Type B pancreatic cell (in vitro differentiated cells): ENCODE measurements around the gene TRIM13. TPM values are rescaled to one million over a fixed set of nuclear protein-coding genes. Genes with fewer than 3 reads are reported as not detected.
A peak's percentile ranks its signal among the peaks of the same experiment; 100 is the strongest.

Experiments used
- DNase-seq: peaks from one replicate; pipeline ENCODE4 v3.0.0; 2021; ENCODE audit warnings: mixed read lengths; ENCODE audit not compliant: unreplicated experiment; ENCODE audit errors: extremely low spot score
- H3K27ac Mint-ChIP-seq: 2 replicates; pipeline ENCODE4 v1.8.0; 2021; ENCODE audit warnings: mild to moderate bottlenecking, mixed read lengths
- H3K27me3 Mint-ChIP-seq: 2 replicates; pipeline ENCODE4 v1.8.0; 2021; ENCODE audit warnings: mixed read lengths
- H3K36me3 Mint-ChIP-seq: 2 replicates; pipeline ENCODE4 v1.8.0; 2021; ENCODE audit warnings: mixed read lengths
- H3K4me1 Mint-ChIP-seq: one replicate; pipeline ENCODE4 v1.8.0; 2021; ENCODE audit warnings: mixed read lengths; ENCODE audit not compliant: unreplicated experiment
- H3K4me3 Mint-ChIP-seq: 2 replicates; pipeline ENCODE4 v1.8.0; 2021; ENCODE audit warnings: mild to moderate bottlenecking, mixed read lengths
- H3K9me3 Mint-ChIP-seq: 2 replicates; pipeline ENCODE4 v1.8.0; 2021; ENCODE audit warnings: mixed read lengths
- total RNA-seq: library from RNA; stranded (reverse); gene quantifications from 2 replicates; pipeline ENCODE4 v1.2.1, GENCODE V29; 2021; ENCODE audit warnings: low replicate concordance
- TF ChIP-seq, protein P1 (sequence below): fragments of 200-600 bp; sonication (generic); conservative IDR thresholded peaks from 2 replicates; pipeline ENCODE4 v1.5.0; 2021; ENCODE audit warnings: antibody characterized with exemption, mild to moderate bottlenecking

TRIM13 gene
- total RNA-seq, 1 donor from 2014 or later, result 42.0 TPM

DNA sequence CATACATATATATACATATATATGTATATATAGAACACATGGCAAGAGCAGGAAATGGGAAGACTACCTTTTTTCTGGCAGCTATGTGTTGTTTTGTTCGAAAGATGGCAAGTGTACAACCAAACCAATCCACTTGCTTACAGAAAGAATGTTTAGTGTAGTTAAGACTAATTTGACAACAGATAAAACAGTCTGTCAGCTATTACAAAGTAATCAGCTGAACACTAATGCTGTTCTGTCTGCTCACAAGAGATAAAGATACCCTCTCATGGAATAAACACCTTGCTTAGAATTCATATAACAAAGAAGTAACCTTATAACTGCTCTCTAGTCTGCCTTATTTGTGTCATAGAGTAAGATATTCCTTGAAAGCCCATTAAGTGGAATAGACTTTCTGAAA is 17.5 kb downstream of the TRIM13 start:
- H3K4me1 Mint-ChIP-seq, result peaks cover 3% of the 10 kb centered on the region
- H3K36me3 Mint-ChIP-seq, result peaks cover 49% of the 10 kb centered on the region
- TF ChIP-seq, protein P1, sequence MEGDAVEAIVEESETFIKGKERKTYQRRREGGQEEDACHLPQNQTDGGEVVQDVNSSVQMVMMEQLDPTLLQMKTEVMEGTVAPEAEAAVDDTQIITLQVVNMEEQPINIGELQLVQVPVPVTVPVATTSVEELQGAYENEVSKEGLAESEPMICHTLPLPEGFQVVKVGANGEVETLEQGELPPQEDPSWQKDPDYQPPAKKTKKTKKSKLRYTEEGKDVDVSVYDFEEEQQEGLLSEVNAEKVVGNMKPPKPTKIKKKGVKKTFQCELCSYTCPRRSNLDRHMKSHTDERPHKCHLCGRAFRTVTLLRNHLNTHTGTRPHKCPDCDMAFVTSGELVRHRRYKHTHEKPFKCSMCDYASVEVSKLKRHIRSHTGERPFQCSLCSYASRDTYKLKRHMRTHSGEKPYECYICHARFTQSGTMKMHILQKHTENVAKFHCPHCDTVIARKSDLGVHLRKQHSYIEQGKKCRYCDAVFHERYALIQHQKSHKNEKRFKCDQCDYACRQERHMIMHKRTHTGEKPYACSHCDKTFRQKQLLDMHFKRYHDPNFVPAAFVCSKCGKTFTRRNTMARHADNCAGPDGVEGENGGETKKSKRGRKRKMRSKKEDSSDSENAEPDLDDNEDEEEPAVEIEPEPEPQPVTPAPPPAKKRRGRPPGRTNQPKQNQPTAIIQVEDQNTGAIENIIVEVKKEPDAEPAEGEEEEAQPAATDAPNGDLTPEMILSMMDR, result no peak
- H3K9me3 Mint-ChIP-seq, result peaks cover 3% of the 10 kb centered on the region
- H3K4me3 Mint-ChIP-seq, result peak overlapping the region; percentile 38
- no peaks in the 10 kb centered on the region for H3K27me3 Mint-ChIP-seq
- no peak for DNase-seq
- H3K27ac Mint-ChIP-seq, result no peak overlapping the region

DNA sequence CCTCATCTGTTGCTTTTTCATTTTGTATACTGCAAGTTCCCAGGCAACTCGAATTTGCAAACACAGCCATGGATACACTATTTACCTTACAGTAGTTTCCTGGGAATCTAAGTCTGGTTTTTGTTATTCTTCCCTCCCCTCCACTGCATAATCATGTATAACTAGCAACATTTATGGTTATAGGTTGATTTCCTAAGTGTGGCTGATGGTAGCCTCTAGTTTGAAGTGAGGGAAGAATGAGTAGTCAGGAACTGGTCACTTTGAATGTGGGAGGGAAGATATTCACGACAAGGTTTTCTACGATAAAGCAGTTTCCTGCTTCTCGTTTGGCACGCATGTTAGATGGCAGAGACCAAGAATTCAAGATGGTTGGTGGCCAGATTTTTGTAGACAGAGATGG is 18.4 kb downstream of the TRIM13 start, which contains the start of gene KCNRG:
TSS of gene KCNRG (plus strand) at position 187 of the 400 bp plus-strand sequence. CDS start at position 237, 50 bp downstream.
- no peak for DNase-seq
- TF ChIP-seq, protein P1, result no peak
- H3K27ac Mint-ChIP-seq, result no peak within 1 kb of the TSS

GRCh38 chr13:50015750-50016149 is 18.9 kb downstream of the TRIM13 start:
- Mint-ChIP-seq H3K36me3 (peaks cover 51% of the 10 kb centered on the region), H3K4me3 (no peak overlapping the region), H3K27ac (no peak overlapping the region), H3K27me3 (no peaks in the 10 kb centered on the region), H3K9me3 (peaks cover 3% of the 10 kb centered on the region), H3K4me1 (peaks cover 3% of the 10 kb centered on the region)
- TF ChIP-seq, protein P1, result no peak
- DNase-seq, result no peak

More for the DNA sequence above, 18.4 kb downstream of the TRIM13 start, which contains the start of gene KCNRG:
- Mint-ChIP-seq H3K27me3 (no peaks in the 10 kb centered on the region), H3K4me1 (peaks cover 3% of the 10 kb centered on the region), H3K4me3 (peak within 1 kb of the TSS; percentile 38), H3K36me3 (peaks cover 50% of the 10 kb centered on the region), H3K9me3 (peaks cover 3% of the 10 kb centered on the region)

DNA sequence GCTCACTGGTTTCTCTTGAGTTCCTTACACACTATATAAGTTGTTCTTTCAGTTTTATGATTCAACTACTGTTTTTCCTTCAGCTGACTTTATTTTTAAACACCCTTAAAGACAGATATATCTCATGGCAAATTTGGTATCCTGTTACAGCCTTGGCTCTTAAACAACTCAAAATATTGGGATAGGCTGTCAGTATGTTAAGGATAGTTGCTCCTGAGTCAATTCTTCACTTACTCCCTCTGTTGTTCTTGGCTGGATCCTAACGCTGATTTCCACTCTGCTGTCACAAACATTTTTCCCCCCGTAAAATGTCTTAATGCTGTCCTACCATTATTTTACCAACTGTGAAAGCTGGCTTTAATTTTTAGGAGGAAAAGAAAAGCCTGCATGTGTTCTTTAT is 19.6 kb downstream of the TRIM13 start:
- H3K27me3 Mint-ChIP-seq, result no peaks in the 10 kb centered on the region
- peaks cover 46% of the 10 kb centered on the region for H3K36me3 Mint-ChIP-seq
- no peak for DNase-seq
- no peak overlapping the region for H3K27ac Mint-ChIP-seq
- H3K4me1 Mint-ChIP-seq, result peaks cover 3% of the 10 kb centered on the region
- TF ChIP-seq, protein P1, result no peak
- H3K4me3 Mint-ChIP-seq, result no peak overlapping the region
- peaks cover 3% of the 10 kb centered on the region for H3K9me3 Mint-ChIP-seq

DNA sequence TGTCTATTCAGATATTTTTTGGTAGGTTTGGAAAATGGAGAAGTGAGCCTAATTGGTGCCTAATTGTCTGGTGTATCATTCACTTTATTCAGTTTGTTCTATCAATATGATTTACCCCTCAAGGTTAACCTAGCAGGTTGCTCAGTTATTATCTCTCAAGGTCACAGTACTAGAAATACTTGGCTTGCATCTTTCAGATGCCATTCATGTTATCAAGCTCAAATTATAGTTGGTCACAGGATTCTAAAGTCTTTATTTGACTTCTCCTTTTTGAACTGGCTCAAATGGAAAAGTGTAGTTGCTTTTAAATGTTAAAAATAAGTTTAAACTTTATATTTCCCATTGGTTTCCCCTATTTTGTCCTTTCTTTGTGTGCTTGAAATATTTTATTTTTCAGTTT is 21.0 kb downstream of the TRIM13 start:
- Mint-ChIP-seq H3K27me3 (no peaks in the 10 kb centered on the region), H3K27ac (no peak overlapping the region), H3K4me3 (no peak overlapping the region), H3K36me3 (peaks cover 36% of the 10 kb centered on the region), H3K9me3 (peaks cover 3% of the 10 kb centered on the region), H3K4me1 (peaks cover 3% of the 10 kb centered on the region)
- DNase-seq, result no peak
- TF ChIP-seq, protein P1, result no peak

DNA sequence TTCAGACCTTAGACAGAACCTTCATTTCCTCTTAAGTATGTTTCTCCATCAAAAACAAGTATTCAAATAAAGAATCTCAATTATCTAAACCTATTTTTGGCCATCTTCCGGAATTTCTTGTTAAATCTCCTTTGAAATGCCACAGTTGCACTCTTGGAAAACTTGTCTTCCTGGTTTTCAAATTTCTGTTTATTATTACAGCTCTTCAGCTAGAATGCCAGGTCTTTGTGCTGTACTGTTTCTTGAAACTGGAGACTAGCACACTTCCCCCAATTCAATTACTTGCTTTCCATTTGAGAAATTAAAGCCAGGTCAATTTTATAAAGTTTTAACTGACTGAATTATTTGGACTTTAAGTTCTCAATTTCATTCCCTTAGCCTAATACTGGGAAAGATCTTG is 28.6 kb downstream of the TRIM13 start:
- no peaks in the 10 kb centered on the region for H3K27me3 Mint-ChIP-seq
- peaks cover 16% of the 10 kb centered on the region for H3K36me3 Mint-ChIP-seq
- no peaks in the 10 kb centered on the region for H3K9me3 Mint-ChIP-seq
- no peak overlapping the region for H3K4me3 Mint-ChIP-seq
- no peak for DNase-seq
- H3K27ac Mint-ChIP-seq, result peak overlapping the region; percentile 75
- TF ChIP-seq, protein P1, result no peak
- peaks cover 16% of the 10 kb centered on the region for H3K4me1 Mint-ChIP-seq
